Liver (tissue), 9 donors: Measurements from ENCODE around the gene TSPAN17. TPM values are rescaled to one million over a fixed set of nuclear protein-coding genes. Genes with fewer than 3 reads are reported as not detected.

ENCODE experiments used
- DNase-seq: peaks from one replicate; pipeline ENCODE4 v3.0.0-alpha.2; 2017; ENCODE audit warnings: low spot score
- H3K27ac ChIP-seq, 2 donors: one replicate each; pipeline ENCODE4 v1.7.0; 2013; ENCODE audit warnings: inconsistent platforms in 2 of 2, low read length in 2 of 2, control low read depth in 1 of 2, low read depth in 1 of 2, mild to moderate bottlenecking in 1 of 2
- H3K27me3 ChIP-seq, 4 donors: one replicate each; pipeline versions ENCODE4 v1.6.1 to v1.7.0; 2013; ENCODE audit warnings: low read length in 3 of 4, inconsistent platforms in 1 of 4, mild to moderate bottlenecking in 1 of 4, moderate library complexity in 1 of 4; ENCODE audit not compliant: control insufficient read depth in 4 of 4, insufficient read depth in 4 of 4
- H3K36me3 ChIP-seq, 4 donors: one replicate each; pipeline versions ENCODE4 v1.6.1 to v1.7.0; 2013; ENCODE audit warnings: low read length in 3 of 4, mild to moderate bottlenecking in 3 of 4, low read depth in 1 of 4, moderate library complexity in 1 of 4; ENCODE audit not compliant: control insufficient read depth in 4 of 4, insufficient read depth in 3 of 4
- H3K4me1 ChIP-seq, 4 donors: one replicate each; pipeline versions ENCODE4 v1.6.1 to v1.7.0; 2013; ENCODE audit warnings: low read length in 3 of 4, mild to moderate bottlenecking in 3 of 4, moderate library complexity in 1 of 4; ENCODE audit not compliant: control insufficient read depth in 4 of 4, insufficient read depth in 4 of 4
- H3K4me3 ChIP-seq, 3 donors: one replicate each; pipeline versions ENCODE4 v1.6.1 to v1.7.0; 2013; ENCODE audit warnings: low read length in 3 of 3, control low read depth in 1 of 3, low read depth in 1 of 3, mild to moderate bottlenecking in 1 of 3
- H3K9ac ChIP-seq, 2 donors: one replicate each; pipeline ENCODE4 v1.7.0; 2013; ENCODE audit warnings: low read length in 2 of 2, mild to moderate bottlenecking in 2 of 2, moderate library complexity in 2 of 2, control low read depth in 1 of 2, low read depth in 1 of 2
- H3K9me3 ChIP-seq, 4 donors: one replicate each; pipeline versions ENCODE4 v1.6.1 to v1.7.0; 2013; ENCODE audit warnings: low read length in 3 of 4; ENCODE audit not compliant: control insufficient read depth in 4 of 4
- CTCF ChIP-seq: fragments of 150-350 bp; IDR thresholded peaks from 2 replicates; pipeline ENCODE4 v1.5.1; 2017; ENCODE audit warnings: improper control_type of control experiment, low read depth, low read length; ENCODE audit not compliant: missing input control
- EGR1 ChIP-seq, 2 donors: IDR thresholded peaks; 2 replicates each; pipeline ENCODE4 v1.6.1; 2016 to 2018; ENCODE audit warnings: antibody characterized with exemption in 2 of 2, low read depth in 2 of 2
- FOXA1 ChIP-seq: IDR thresholded peaks from 2 replicates; pipeline ENCODE4 v1.6.1; 2016; ENCODE audit warnings: antibody characterized with exemption
- FOXA2 ChIP-seq: IDR thresholded peaks from 2 replicates; pipeline ENCODE4 v1.6.1; 2016; ENCODE audit warnings: antibody characterized with exemption
- GABPA ChIP-seq, 2 donors: IDR thresholded peaks in 1 of 2; conservative IDR thresholded peaks in 1 of 2; 2 replicates each; pipeline ENCODE4 v1.6.1; 2016; ENCODE audit warnings: antibody characterized with exemption in 2 of 2, mild to moderate bottlenecking in 1 of 2, moderate library complexity in 1 of 2
- HNF4A ChIP-seq, 2 donors: conservative IDR thresholded peaks; 2 replicates each; pipeline ENCODE4 v1.6.1; 2016; ENCODE audit warnings: antibody characterized with exemption in 2 of 2, mild to moderate bottlenecking in 2 of 2
- HNF4G ChIP-seq: IDR thresholded peaks from 2 replicates; pipeline ENCODE4 v1.6.1; 2016; ENCODE audit warnings: antibody characterized with exemption
- JUND ChIP-seq, 2 donors: IDR thresholded peaks; 2 replicates each; pipeline ENCODE4 v1.6.1; 2016; ENCODE audit warnings: antibody characterized with exemption in 2 of 2
- MAX ChIP-seq: IDR thresholded peaks from 2 replicates; pipeline ENCODE4 v1.6.1; 2016; ENCODE audit warnings: antibody characterized with exemption
- NR2F2 ChIP-seq: IDR thresholded peaks from 2 replicates; pipeline ENCODE4 v1.6.1; 2016; ENCODE audit warnings: antibody characterized with exemption
- RAD21 ChIP-seq, 2 donors: IDR thresholded peaks; 2 replicates each; pipeline ENCODE4 v1.6.1; 2016; ENCODE audit warnings: antibody characterized with exemption in 2 of 2, mild to moderate bottlenecking in 2 of 2
- RXRA ChIP-seq, 2 donors: IDR thresholded peaks; 2 replicates each; pipeline ENCODE4 v1.6.1; 2017 to 2018; ENCODE audit warnings: antibody characterized with exemption in 2 of 2, mild to moderate bottlenecking in 1 of 2
- SP1 ChIP-seq: IDR thresholded peaks from 2 replicates; pipeline ENCODE4 v1.6.1; 2018; ENCODE audit warnings: antibody characterized with exemption, mild to moderate bottlenecking
- TAF1 ChIP-seq: conservative IDR thresholded peaks from 2 replicates; pipeline ENCODE4 v1.6.1; 2016; ENCODE audit warnings: antibody characterized with exemption, mild to moderate bottlenecking
- YY1 ChIP-seq: IDR thresholded peaks from 2 replicates; pipeline ENCODE4 v1.6.1; 2016; ENCODE audit warnings: antibody characterized with exemption, mild to moderate bottlenecking
- ZBTB33 ChIP-seq: IDR thresholded peaks from 2 replicates; pipeline ENCODE4 v1.6.1; 2016; ENCODE audit warnings: antibody characterized with exemption
- WGBS: extraction: QIAGEN DNeasy Blood & Tissue Kit; methylation state at CpG from one replicate; pipeline ENCODE4 v1.1.7; 2013; 5-methylcytosine and 5-hydroxymethylcytosine counted together
- polyA plus RNA-seq, 2 donors: library from polyadenylated mRNA; stranded (reverse) in 1 of 2; unstranded in 1 of 2; fragments of 200-250 nt in 1 of 2; fragments of >200 nt in 1 of 2; fragmentation: Nextera tagmentation in 1 of 2; extraction: Ambion mirVana in 1 of 2; gene quantifications; one replicate each; pipeline versions ENCODE4 v1.2.1 to v1.2.3, GENCODE V29; 2013 to 2015
- total RNA-seq, 2 donors: library from RNA; depleted of rRNA; stranded (reverse); fragments of >200 nt; gene quantifications; one replicate each; pipeline ENCODE4 v1.2.3, GENCODE V29; 2014
- TF ChIP-seq, protein P1 (sequence below): IDR thresholded peaks from 2 replicates; pipeline ENCODE4 v1.6.1; 2016; ENCODE audit warnings: antibody characterized with exemption, mild to moderate bottlenecking
- TF ChIP-seq, protein P2 (sequence below): IDR thresholded peaks from 2 replicates; pipeline ENCODE4 v1.6.1; 2016; ENCODE audit warnings: antibody characterized with exemption
- donor health status: healthy.
- donor health status: healthy.
- donor health status: healthy.
- donor health status: healthy.
- donor health status: healthy.

Gene TSPAN17
- total and polyA plus RNA-seq, 4 donors, result 5.7 to 43.4 (median 16.2) TPM

GRCh38 chr5:176626876-176627236 lies 20.4 kb upstream of the TSPAN17 start:
- no peak for DNase-seq
- Histone ChIP-seq H3K4me1 (peaks cover 0 to 5% (median 5%) of the 10 kb centered on the region in 4 donors), H3K9ac (no peak overlapping the region), H3K9me3 (no peaks in the 10 kb centered on the region), H3K27me3 (peaks cover 4 to 27% (median 7%) of the 10 kb centered on the region in 4 donors), H3K27ac (no peak overlapping the region), H3K36me3 (no peaks in the 10 kb centered on the region), H3K4me3 (no peak overlapping the region)
- TF ChIP-seq NR2F2 (no peak), SP1 (no peak), TAF1 (no peak), EGR1 (IDR thresholded peaks at IDR 0.05; ENCODE audit: low read depth in 2 of 2) (no peak), HNF4A (conservative IDR thresholded peaks at IDR 0.05) (no peak), CTCF (no peak), MAX (no peak), RAD21 (IDR thresholded peaks at IDR 0.05) (no peak), GABPA (IDR thresholded peaks at IDR 0.05 in 1 of 2, conservative IDR thresholded peaks at IDR 0.05 in 1 of 2) (no peak), FOXA1 (no peak), FOXA2 (no peak), HNF4G (no peak), YY1 (no peak), JUND (IDR thresholded peaks at IDR 0.05) (no peak), RXRA (IDR thresholded peaks at IDR 0.05) (no peak), ZBTB33 (no peak)
- TF ChIP-seq, protein P1, sequence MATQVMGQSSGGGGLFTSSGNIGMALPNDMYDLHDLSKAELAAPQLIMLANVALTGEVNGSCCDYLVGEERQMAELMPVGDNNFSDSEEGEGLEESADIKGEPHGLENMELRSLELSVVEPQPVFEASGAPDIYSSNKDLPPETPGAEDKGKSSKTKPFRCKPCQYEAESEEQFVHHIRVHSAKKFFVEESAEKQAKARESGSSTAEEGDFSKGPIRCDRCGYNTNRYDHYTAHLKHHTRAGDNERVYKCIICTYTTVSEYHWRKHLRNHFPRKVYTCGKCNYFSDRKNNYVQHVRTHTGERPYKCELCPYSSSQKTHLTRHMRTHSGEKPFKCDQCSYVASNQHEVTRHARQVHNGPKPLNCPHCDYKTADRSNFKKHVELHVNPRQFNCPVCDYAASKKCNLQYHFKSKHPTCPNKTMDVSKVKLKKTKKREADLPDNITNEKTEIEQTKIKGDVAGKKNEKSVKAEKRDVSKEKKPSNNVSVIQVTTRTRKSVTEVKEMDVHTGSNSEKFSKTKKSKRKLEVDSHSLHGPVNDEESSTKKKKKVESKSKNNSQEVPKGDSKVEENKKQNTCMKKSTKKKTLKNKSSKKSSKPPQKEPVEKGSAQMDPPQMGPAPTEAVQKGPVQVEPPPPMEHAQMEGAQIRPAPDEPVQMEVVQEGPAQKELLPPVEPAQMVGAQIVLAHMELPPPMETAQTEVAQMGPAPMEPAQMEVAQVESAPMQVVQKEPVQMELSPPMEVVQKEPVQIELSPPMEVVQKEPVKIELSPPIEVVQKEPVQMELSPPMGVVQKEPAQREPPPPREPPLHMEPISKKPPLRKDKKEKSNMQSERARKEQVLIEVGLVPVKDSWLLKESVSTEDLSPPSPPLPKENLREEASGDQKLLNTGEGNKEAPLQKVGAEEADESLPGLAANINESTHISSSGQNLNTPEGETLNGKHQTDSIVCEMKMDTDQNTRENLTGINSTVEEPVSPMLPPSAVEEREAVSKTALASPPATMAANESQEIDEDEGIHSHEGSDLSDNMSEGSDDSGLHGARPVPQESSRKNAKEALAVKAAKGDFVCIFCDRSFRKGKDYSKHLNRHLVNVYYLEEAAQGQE, result no peak
- TF ChIP-seq, protein P2, sequence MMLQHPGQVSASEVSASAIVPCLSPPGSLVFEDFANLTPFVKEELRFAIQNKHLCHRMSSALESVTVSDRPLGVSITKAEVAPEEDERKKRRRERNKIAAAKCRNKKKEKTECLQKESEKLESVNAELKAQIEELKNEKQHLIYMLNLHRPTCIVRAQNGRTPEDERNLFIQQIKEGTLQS, result no peak
- 59% methylated on average over 7 of the region's 7 CpGs for WGBS
